MCF 10A (cell line): ENCODE data around the gene CSPG4. TPM values are rescaled to one million over a fixed set of nuclear protein-coding genes. Genes with fewer than 3 reads are reported as not detected.
A peak's percentile ranks its signal among the peaks of the same experiment; 100 is the strongest.

Source experiments
- BruUV-seq: library from RNA; stranded (reverse); fragments of 400-500 nt; replicated peaks from 2 replicates; lab custom pipeline; 2021; lab: Mats Ljungman, UMichigan
- CTCF ChIA-PET: fragments of 300-600 bp; sonication (Branson Sonifier 250); formaldehyde crosslinking; extraction: SDS; loops from one replicate; lab custom pipeline; 2021; ENCODE audit warnings: antibody characterized with exemption, inconsistent platforms; lab: Yijun Ruan, JAX
- POLR2A ChIA-PET: fragments of 300-600, 350-650 bp; sonication (Branson Sonifier 250); formaldehyde crosslinking; extraction: SDS; loops from one replicate; lab custom pipeline; 2020; ENCODE audit warnings: antibody characterized with exemption, inconsistent platforms; lab: Yijun Ruan, JAX
- DNase-seq: peaks from one replicate; pipeline ENCODE4 v3.0.0-alpha.2; 2018; ENCODE audit not compliant: unreplicated experiment
- H3K27ac Mint-ChIP-seq: one replicate; pipeline ENCODE4 v1.8.0; 2022; ENCODE audit warnings: mild to moderate bottlenecking, low read depth, mixed read lengths; ENCODE audit not compliant: unreplicated experiment
- H3K27me3 Mint-ChIP-seq: one replicate; pipeline ENCODE4 v1.8.0; 2022; ENCODE audit warnings: mixed read lengths; ENCODE audit not compliant: insufficient read depth, unreplicated experiment
- H3K36me3 Mint-ChIP-seq: one replicate; pipeline ENCODE4 v1.8.0; 2022; ENCODE audit warnings: mild to moderate bottlenecking, moderate library complexity, mixed read lengths; ENCODE audit not compliant: insufficient read depth, unreplicated experiment
- H3K4me1 Mint-ChIP-seq: one replicate; pipeline ENCODE4 v1.8.0; 2022; ENCODE audit warnings: mixed read lengths; ENCODE audit not compliant: insufficient read depth, unreplicated experiment
- H3K4me3 Mint-ChIP-seq: one replicate; pipeline ENCODE4 v1.8.0; 2022; ENCODE audit warnings: mild to moderate bottlenecking, moderate library complexity, mixed read lengths; ENCODE audit not compliant: unreplicated experiment
- H3K9me3 Mint-ChIP-seq: one replicate; pipeline ENCODE4 v1.8.0; 2022; ENCODE audit warnings: mixed read lengths; ENCODE audit not compliant: unreplicated experiment
- CTCF ChIP-seq: fragments of 200-600 bp; IDR thresholded peaks from one replicate; pipeline ENCODE4 v1.8.0; 2022; ENCODE audit warnings: antibody characterized with exemption, mild to moderate bottlenecking; ENCODE audit not compliant: unreplicated experiment
- intact Hi-C: fragments of 100-400 bp; cut with micrococcal nuclease; formaldehyde crosslinking; loops from 2 replicates; pipeline ENCODE4 v1.14.1; 2022
- total RNA-seq: library from RNA; stranded (reverse); gene quantifications from 2 replicates; pipeline ENCODE4 v1.2.3, GENCODE V29; 2022

CSPG4 gene
- total RNA-seq, 1 experiment from 2014 or later = 0.21 TPM

- ChIA-PET CTCF (interaction anchor here (0.6 to 3.5 kb wide), 5 partner anchors 14 to 198 kb away, joined by 3 to 9 read pairs (median 3); no protein-coding TSS in a partner anchor), POLR2A (interaction anchor here (0.6 to 8.2 kb wide), 7 partner anchors 9 to 158 kb away, joined by 3 to 120 read pairs (median 3); partner anchors contain the start of genes IMP3 and SNUPN)
- H3K36me3 Mint-ChIP-seq = peaks cover 39% of the 10 kb centered on the region
- no peak for DNase-seq
- H3K9me3 Mint-ChIP-seq = no peaks in the 10 kb centered on the region
- peak overlapping the region; percentile 87 for H3K4me3 Mint-ChIP-seq
- peaks cover 70% of the 10 kb centered on the region for H3K4me1 Mint-ChIP-seq
- H3K27me3 Mint-ChIP-seq = no peaks in the 10 kb centered on the region
- BruUV-seq = no TSS peak
- H3K27ac Mint-ChIP-seq = no peak overlapping the region
- intact Hi-C loops = no loop called here
- no peak for TF ChIP-seq CTCF
These were observed 60.7 kb downstream of the CSPG4 start for GRCh38 chr15:75651810-75652543.

GRCh38 chr15:75650908-75651809 lies 61.5 kb downstream of the CSPG4 start:
- CTCF ChIA-PET = interaction anchor here (0.7 to 3.5 kb wide), 5 partner anchors 10 to 197 kb away, joined by 3 to 9 read pairs (median 7); no protein-coding TSS in a partner anchor
- H3K9me3 Mint-ChIP-seq = no peaks in the 10 kb centered on the region
- no peaks in the 10 kb centered on the region for H3K27me3 Mint-ChIP-seq
- peaks cover 75% of the 10 kb centered on the region for H3K4me1 Mint-ChIP-seq
- peak overlapping the region; percentile 16 for H3K27ac Mint-ChIP-seq
- peak overlapping the region; percentile 87 for H3K4me3 Mint-ChIP-seq
- no TSS peak for BruUV-seq
- intact Hi-C loops = no loop called here
- TF ChIP-seq CTCF = no peak
- peak; percentile 46 for DNase-seq
- POLR2A ChIA-PET = interaction anchor here (0.5 to 8.2 kb wide), 6 partner anchors 9 to 165 kb away, joined by 3 to 120 read pairs (median 8); partner anchors contain the start of genes IMP3 and SNUPN
- H3K36me3 Mint-ChIP-seq = peaks cover 39% of the 10 kb centered on the region

- Mint-ChIP-seq H3K4me1 (peaks cover 62% of the 10 kb centered on the region), H3K4me3 (peak overlapping the region; percentile 87), H3K27me3 (no peaks in the 10 kb centered on the region), H3K9me3 (no peaks in the 10 kb centered on the region), H3K27ac (peak overlapping the region; percentile 54), H3K36me3 (peaks cover 33% of the 10 kb centered on the region)
- TF ChIP-seq CTCF = no peak
- intact Hi-C loops = loop anchor here (2.0 to 10.0 kb wide), 2 partner anchors 33 to 75 kb away; partner anchors contain the start of gene PTPN9
- BruUV-seq = no TSS peak
- CTCF ChIA-PET = interaction anchor here (1.9 to 3.5 kb wide), 2 partner anchors 14 to 35 kb away, joined by 7 to 9 read pairs; no protein-coding TSS in a partner anchor
- POLR2A ChIA-PET = interaction anchor here (0.9 to 8.2 kb wide), 5 partner anchors 10 to 71 kb away, joined by 3 to 120 read pairs (median 9); partner anchors contain the start of genes IMP3 and PTPN9
- no peak for DNase-seq
These were observed 62.8 kb downstream of the CSPG4 start for GRCh38 chr15:75649848-75650247.
